ENCODE measurements around the gene PLEKHG4B. TPM values are rescaled to one million over a fixed set of nuclear protein-coding genes. Genes with fewer than 3 reads are reported as not detected.

Gene PLEKHG4B
- total RNA-seq, 2 donors from 2014 or later, result 0.05 to 0.17 TPM

GRCh38 chr5:50724-51499 is 41.1 kb upstream of the PLEKHG4B start:
- no peak for DNase-seq
- Histone ChIP-seq H3K36me3 (no peaks in the 10 kb centered on the region), H3K27me3 (peaks cover 24% of the 10 kb centered on the region), H3K9ac (ENCODE audit: low read depth in 2 of 2, low read length in 2 of 2) (no peak overlapping the region), H3K4me1 (no peaks in the 10 kb centered on the region), H3K9me3 (no peaks in the 10 kb centered on the region), H3K4me3 (no peak overlapping the region), H3K27ac (no peak overlapping the region)
- no peak for TF ChIP-seq CTCF (IDR thresholded peaks at IDR 0.05)
- intact Hi-C loops (cut with DNase I), result no loop called here

- no peak for TF ChIP-seq CTCF (IDR thresholded peaks at IDR 0.05)
- intact Hi-C loops (cut with DNase I), result no loop called here
- H3K27me3 ChIP-seq, result peaks cover 24% of the 10 kb centered on the region
Measured at GRCh38 chr5:51500-51823, 40.5 kb upstream of the PLEKHG4B start.

GRCh38 chr5:53381-54174 is 38.4 kb upstream of the PLEKHG4B start:
- Histone ChIP-seq H3K27ac (no peak overlapping the region), H3K9ac (ENCODE audit: low read depth in 2 of 2, low read length in 2 of 2) (no peak overlapping the region), H3K27me3 (peaks cover 24% of the 10 kb centered on the region), H3K4me1 (no peaks in the 10 kb centered on the region), H3K36me3 (no peaks in the 10 kb centered on the region), H3K4me3 (peak overlapping the region; percentile 31), H3K9me3 (no peaks in the 10 kb centered on the region)
- intact Hi-C loops (cut with DNase I), result no loop called here
- no peak for DNase-seq
- TF ChIP-seq CTCF (IDR thresholded peaks at IDR 0.05), result no peak

More at GRCh38 chr5:51500-51823, 40.5 kb upstream of the PLEKHG4B start:
- Histone ChIP-seq H3K4me1 (no peaks in the 10 kb centered on the region), H3K36me3 (no peaks in the 10 kb centered on the region), H3K9me3 (no peaks in the 10 kb centered on the region), H3K27ac (no peak overlapping the region), H3K9ac (ENCODE audit: low read depth in 2 of 2, low read length in 2 of 2) (no peak overlapping the region), H3K4me3 (no peak overlapping the region)
- DNase-seq, result no peak

GRCh38 chr5:54175-54730 is 37.7 kb upstream of the PLEKHG4B start:
- H3K36me3 ChIP-seq, result no peaks in the 10 kb centered on the region
- H3K27me3 ChIP-seq, result peaks cover 24% of the 10 kb centered on the region
- no peak overlapping the region for H3K9ac ChIP-seq (ENCODE audit: low read depth in 2 of 2, low read length in 2 of 2)
- DNase-seq, result no peak
- H3K4me3 ChIP-seq, result peak overlapping the region; percentile 31
- no peaks in the 10 kb centered on the region for H3K9me3 ChIP-seq
- no peak overlapping the region for H3K27ac ChIP-seq
- TF ChIP-seq CTCF (IDR thresholded peaks at IDR 0.05), result no peak
- intact Hi-C loops (cut with DNase I), result no loop called here
- no peaks in the 10 kb centered on the region for H3K4me1 ChIP-seq

GRCh38 chr5:54876-55569 is 36.9 kb upstream of the PLEKHG4B start:
- no peak overlapping the region for H3K4me3 ChIP-seq
- no peaks in the 10 kb centered on the region for H3K36me3 ChIP-seq
- no peak for TF ChIP-seq CTCF (IDR thresholded peaks at IDR 0.05)
- no peak overlapping the region for H3K9ac ChIP-seq (ENCODE audit: low read depth in 2 of 2, low read length in 2 of 2)
- H3K27ac ChIP-seq, result no peak overlapping the region
- H3K4me1 ChIP-seq, result no peaks in the 10 kb centered on the region
- intact Hi-C loops (cut with DNase I), result no loop called here
- DNase-seq, result no peak
- no peaks in the 10 kb centered on the region for H3K9me3 ChIP-seq
- peaks cover 24% of the 10 kb centered on the region for H3K27me3 ChIP-seq

All from colonic mucosa (tissue), 4 donors.